Mucosa of rectum (tissue), 2 donors: ENCODE measurements around the gene GATAD2B.
A peak's percentile ranks its signal among the peaks of the same experiment; 100 is the strongest.

ENCODE experiments used
- H3K27ac ChIP-seq, 2 donors: one replicate each; pipeline ENCODE4 v1.7.0; 2013; ENCODE audit warnings: inconsistent platforms in 2 of 2, low read depth in 2 of 2, low read length in 2 of 2
- H3K27me3 ChIP-seq, 2 donors: one replicate each; pipeline ENCODE4 v1.7.0; 2013; ENCODE audit warnings: low read length in 2 of 2; ENCODE audit not compliant: control insufficient read depth in 2 of 2, insufficient read depth in 2 of 2
- H3K36me3 ChIP-seq, 2 donors: one replicate each; pipeline ENCODE4 v1.7.0; 2013; ENCODE audit warnings: low read length in 2 of 2; ENCODE audit not compliant: control insufficient read depth in 2 of 2, insufficient read depth in 2 of 2
- H3K4me1 ChIP-seq, 2 donors: one replicate each; pipeline ENCODE4 v1.7.0; 2013; ENCODE audit warnings: low read length in 2 of 2, mild to moderate bottlenecking in 1 of 2; ENCODE audit not compliant: control insufficient read depth in 2 of 2, insufficient read depth in 2 of 2
- H3K4me3 ChIP-seq, 2 donors: one replicate each; pipeline ENCODE4 v1.7.0; 2013; ENCODE audit warnings: low read length in 2 of 2
- H3K9ac ChIP-seq, 2 donors: one replicate each; pipeline ENCODE4 v1.7.0; 2013; ENCODE audit warnings: low read length in 2 of 2, low read depth in 1 of 2, mild to moderate bottlenecking in 1 of 2
- H3K9me3 ChIP-seq, 2 donors: one replicate each; pipeline ENCODE4 v1.7.0; 2013; ENCODE audit warnings: low read length in 2 of 2; ENCODE audit not compliant: control insufficient read depth in 2 of 2
- donor health status: healthy.
- donor health status: Normal muscosa, but diverticular disease.

GATAD2B gene

GRCh38 chr1:153953859-153954365 is 31.1 kb upstream of the GATAD2B start:
- Histone ChIP-seq H3K27me3 (no peaks in the 10 kb centered on the region), H3K27ac (no peak overlapping the region), H3K9me3 (no peaks in the 10 kb centered on the region), H3K4me3 (no peak overlapping the region), H3K9ac (no peak overlapping the region), H3K36me3 (peaks cover 39 to 50% of the 10 kb centered on the region in 2 donors), H3K4me1 (peaks cover 16 to 23% of the 10 kb centered on the region in 2 donors)

DNA sequence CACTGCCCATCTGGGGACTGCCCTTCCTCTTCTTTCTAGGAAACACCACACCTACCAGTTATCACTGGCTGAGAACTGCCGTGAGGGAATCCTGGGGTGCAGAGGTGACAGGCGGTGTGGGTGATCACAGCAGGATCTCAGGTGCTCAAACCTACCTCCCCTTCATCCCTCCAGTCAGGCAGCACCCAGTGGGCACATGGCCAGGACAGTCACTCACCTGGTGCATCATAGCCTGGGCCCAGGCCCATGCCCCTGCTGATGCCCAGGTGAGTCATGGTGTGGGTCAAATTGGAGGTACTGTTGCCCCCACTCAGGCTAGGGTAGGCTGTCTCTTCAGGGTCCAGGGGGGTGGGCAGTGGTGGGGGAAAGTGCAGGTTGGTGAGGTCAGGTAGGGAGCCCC is 29.0 kb upstream of the GATAD2B start:
- Histone ChIP-seq H3K9ac (no peak overlapping the region), H3K4me3 (no peak overlapping the region), H3K27ac (no peak overlapping the region), H3K4me1 (peaks cover 11 to 14% of the 10 kb centered on the region in 2 donors), H3K9me3 (no peaks in the 10 kb centered on the region), H3K36me3 (peaks cover 49 to 64% of the 10 kb centered on the region in 2 donors), H3K27me3 (no peaks in the 10 kb centered on the region)

DNA sequence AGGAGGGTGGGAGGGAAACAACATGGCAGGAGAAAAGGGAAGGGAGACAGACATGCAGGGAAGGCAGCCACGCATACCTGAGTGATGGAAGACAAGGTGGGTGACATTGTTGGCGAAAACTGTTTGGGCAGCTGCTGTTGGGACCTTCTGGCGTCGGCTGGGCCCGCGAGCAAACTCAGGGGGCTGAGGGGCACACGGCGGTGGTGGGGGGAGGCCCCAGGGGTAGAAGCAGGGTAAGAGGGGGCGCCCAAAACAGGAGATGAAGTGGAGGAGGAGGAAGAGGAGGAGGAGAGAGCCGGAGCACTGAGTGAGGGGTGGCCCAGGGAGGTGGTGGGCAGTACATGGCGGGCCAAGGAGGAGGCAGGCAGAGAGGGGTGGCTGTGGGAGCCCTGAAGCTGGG is 28.4 kb upstream of the GATAD2B start:
- H3K27me3 ChIP-seq, result no peaks in the 10 kb centered on the region
- no peaks in the 10 kb centered on the region for H3K9me3 ChIP-seq
- no peak overlapping the region for H3K9ac ChIP-seq
- no peak overlapping the region for H3K4me3 ChIP-seq
- H3K4me1 ChIP-seq, result peaks cover 10 to 11% of the 10 kb centered on the region in 2 donors
- H3K36me3 ChIP-seq, result peaks cover 49 to 64% of the 10 kb centered on the region in 2 donors
- no peak overlapping the region for H3K27ac ChIP-seq

DNA sequence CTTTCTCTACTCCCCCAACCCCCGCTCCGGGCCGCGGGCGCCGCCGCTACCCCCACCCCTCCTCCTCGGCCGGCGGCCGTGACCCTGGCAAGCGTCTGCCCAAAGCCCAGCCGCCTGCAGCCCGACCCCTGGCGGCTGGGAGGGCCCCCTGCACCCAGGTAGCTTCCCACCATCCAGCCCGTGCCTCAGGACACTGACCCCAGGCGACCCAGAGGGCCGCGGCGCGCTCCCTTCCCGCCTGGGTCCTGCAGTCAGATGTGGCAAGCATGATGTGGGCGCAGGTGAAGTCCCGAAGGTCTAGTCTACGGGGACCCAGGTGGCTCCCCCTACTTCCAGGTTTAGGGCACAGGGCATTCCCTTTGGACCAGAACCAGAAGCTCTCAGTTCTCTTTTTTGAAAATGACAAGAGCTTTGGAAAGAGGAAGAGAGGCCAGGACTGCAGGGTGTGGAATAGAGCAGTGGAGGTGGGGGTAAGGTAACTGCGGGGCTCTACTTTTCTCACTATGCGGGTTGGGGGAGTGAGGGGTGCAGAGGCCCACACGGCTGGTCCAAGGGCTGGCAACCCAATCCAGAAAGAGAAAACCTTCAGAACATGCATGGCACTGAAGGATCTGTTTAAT is 24.0 kb upstream of the GATAD2B start, which contains the start of gene DENND4B:
Gene DENND4B, minus strand, starts transcription at position 97 of the 620 bp plus-strand sequence. CDS start 2,344 bp downstream, outside the sequence.
- peak within 1 kb of the TSS; percentile 89 to 97 for H3K27ac ChIP-seq
- peaks cover 46 to 50% of the 10 kb centered on the region in 2 donors for H3K36me3 ChIP-seq
- no peaks in the 10 kb centered on the region for H3K9me3 ChIP-seq
- H3K4me1 ChIP-seq, result peaks cover 17 to 20% of the 10 kb centered on the region in 2 donors
- no peaks in the 10 kb centered on the region for H3K27me3 ChIP-seq
- H3K4me3 ChIP-seq, result peak within 1 kb of the TSS; percentile 88
- peak within 1 kb of the TSS; percentile 82 to 88 for H3K9ac ChIP-seq

DNA sequence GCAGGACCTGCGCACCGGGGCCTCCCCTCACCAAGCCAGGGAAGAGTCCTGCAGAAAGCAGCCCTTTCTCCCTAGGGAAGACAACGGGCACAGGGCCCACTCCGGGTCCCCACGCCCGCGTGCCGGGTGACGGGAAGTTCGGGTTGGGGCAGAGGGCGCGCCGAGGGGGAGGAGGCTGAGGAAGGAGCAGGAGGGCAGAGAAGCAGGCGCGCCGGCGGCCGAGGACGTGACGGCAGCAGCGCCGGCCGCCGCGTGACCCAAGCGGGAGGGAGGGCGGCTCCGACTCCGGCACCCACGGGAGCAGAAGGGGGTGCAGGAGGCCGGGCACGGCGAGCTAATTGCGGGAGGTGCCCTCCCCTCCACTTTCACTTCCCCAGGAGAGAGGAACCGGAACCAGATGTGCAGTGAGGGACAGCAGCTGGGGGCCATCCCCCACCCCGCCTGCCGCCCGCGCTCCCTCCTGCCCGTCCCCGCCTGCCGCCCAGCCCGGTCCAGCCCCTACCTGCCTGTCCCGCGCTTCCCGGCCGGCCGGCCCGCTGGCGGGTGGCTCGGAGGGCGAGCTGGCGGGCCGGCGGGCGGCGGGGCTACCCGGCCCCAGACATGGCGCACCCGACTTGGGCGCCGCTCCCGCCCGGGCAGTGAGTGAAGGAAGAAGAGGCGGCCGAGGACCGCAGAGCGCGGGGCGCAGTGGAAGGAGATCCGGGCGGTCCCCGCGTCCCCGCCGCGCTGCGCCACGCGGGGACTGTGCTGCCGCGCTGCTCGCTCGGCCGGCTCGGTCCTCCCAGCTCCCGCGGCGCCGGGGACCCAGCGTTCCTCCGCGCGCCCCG is 23.2 kb upstream of the GATAD2B start:
- peaks cover 17 to 20% of the 10 kb centered on the region in 2 donors for H3K4me1 ChIP-seq
- peak overlapping the region; percentile 88 for H3K4me3 ChIP-seq
- no peaks in the 10 kb centered on the region for H3K9me3 ChIP-seq
- H3K36me3 ChIP-seq, result peaks cover 39 to 49% of the 10 kb centered on the region in 2 donors
- H3K9ac ChIP-seq, result peak overlapping the region; percentile 82 to 88
- peak overlapping the region; percentile 89 to 97 for H3K27ac ChIP-seq
- H3K27me3 ChIP-seq, result no peaks in the 10 kb centered on the region

DNA sequence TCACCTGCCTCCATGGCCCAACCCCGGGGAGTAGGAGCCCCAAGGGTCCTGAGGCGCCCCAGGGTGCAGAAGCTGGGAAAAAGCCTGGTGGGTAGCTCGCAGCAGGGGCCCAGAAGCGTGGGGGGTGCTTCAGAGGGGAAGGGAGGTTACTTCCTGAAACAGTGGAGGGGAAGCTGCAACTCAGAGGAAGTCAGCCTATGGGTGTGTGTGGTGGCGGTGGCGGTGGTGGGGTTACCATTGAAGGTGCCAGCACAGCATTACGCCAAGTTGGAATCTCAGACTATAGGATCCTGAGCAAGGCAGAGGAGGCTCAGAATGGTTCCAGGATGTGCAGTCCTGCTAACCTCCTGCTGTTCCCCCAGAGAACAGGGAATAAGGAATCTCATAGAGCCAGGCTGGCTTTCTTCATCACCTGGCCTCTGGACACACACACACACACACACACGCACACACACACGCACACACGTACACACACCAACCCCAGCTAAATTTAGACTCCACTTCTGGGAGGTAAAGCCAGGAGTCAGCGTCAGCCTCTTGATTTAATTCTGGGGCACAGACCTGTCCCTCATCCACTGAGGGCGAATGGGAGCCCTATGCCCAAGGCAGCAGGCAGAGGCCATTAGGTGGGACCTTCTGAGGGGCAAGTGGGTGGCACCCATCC is 22.5 kb upstream of the GATAD2B start:
- Histone ChIP-seq H3K36me3 (peaks cover 38 to 49% of the 10 kb centered on the region in 2 donors), H3K4me1 (peaks cover 17 to 20% of the 10 kb centered on the region in 2 donors), H3K9ac (peak overlapping the region; percentile 82 to 88), H3K9me3 (no peaks in the 10 kb centered on the region), H3K4me3 (peak overlapping the region; percentile 88), H3K27me3 (no peaks in the 10 kb centered on the region), H3K27ac (peak overlapping the region; percentile 89 to 97)

DNA sequence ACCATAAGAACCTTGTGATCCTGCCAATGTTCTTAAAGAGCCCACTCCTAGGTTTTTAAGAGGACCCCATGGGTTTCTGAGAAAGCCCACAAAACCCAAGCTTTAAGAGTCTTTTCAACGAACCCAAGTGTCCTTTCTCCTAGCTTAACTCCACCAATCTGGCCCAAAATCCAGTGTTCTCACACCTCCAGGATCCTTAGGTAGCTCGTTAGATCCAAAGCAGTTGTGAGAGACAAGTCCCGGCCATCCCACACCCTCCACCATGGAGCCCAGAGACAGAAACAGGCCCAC is 22.0 kb upstream of the GATAD2B start:
- peak overlapping the region; percentile 89 to 97 for H3K27ac ChIP-seq
- H3K36me3 ChIP-seq, result peaks cover 34 to 50% of the 10 kb centered on the region in 2 donors
- H3K9ac ChIP-seq, result peak overlapping the region; percentile 82 to 88
- no peaks in the 10 kb centered on the region for H3K27me3 ChIP-seq
- H3K4me1 ChIP-seq, result peaks cover 17 to 20% of the 10 kb centered on the region in 2 donors
- peak overlapping the region; percentile 88 for H3K4me3 ChIP-seq
- H3K9me3 ChIP-seq, result no peaks in the 10 kb centered on the region

GRCh38 chr1:153944005-153944826 is 21.4 kb upstream of the GATAD2B start:
- Histone ChIP-seq H3K27ac (peak overlapping the region; percentile 89 to 97), H3K4me3 (peak overlapping the region in 1 of 2 donors; percentile 88), H3K9ac (peak overlapping the region in 1 of 2 donors; percentile 88)

DNA sequence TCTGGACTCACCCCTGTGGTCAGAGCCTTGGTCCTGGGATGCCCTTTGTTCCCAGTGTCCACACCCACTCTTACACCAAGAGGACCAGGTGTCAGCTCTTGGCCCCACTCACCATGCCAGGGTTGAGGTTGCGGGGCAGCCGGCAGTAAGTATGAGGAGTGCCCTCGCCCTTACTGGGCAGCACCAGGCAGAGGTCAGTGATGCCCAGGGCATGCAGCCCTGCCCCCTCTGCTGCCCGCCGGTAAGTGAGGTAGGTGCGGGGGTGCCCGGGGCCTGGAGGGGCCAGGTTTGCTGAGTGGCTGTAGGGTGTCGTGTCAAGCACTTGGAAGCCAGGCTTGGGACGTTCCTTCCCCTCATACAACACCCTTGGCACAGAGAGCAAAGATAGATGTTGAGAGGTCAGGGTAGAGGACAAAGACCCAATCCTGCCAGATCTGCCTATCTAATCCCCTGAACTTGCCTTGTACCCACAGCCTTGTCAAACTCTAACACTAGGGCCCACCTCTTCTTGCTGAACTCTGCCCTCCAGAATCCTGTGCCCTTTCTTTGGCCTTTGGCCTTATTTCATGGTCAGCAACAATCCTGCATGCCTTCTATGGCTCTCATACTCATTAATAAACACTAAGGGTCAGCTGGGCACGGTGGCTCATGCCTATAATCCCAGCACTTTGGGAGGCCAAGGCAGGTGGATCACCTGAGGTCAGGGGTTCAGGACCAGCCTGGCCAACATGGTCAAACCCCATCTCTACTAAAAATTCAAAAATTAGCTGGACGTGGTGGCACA is 20.2 kb upstream of the GATAD2B start:
- H3K27ac ChIP-seq, result no peak overlapping the region
- H3K9me3 ChIP-seq, result no peaks in the 10 kb centered on the region
- H3K27me3 ChIP-seq, result no peaks in the 10 kb centered on the region
- peaks cover 24 to 44% of the 10 kb centered on the region in 2 donors for H3K36me3 ChIP-seq
- H3K9ac ChIP-seq, result no peak overlapping the region
- H3K4me3 ChIP-seq, result no peak overlapping the region
- peaks cover 17 to 20% of the 10 kb centered on the region in 2 donors for H3K4me1 ChIP-seq

More at GRCh38 chr1:153944005-153944826, 21.4 kb upstream of the GATAD2B start:
- H3K4me1 ChIP-seq, result peaks cover 17 to 20% of the 10 kb centered on the region in 2 donors
- peaks cover 36 to 56% of the 10 kb centered on the region in 2 donors for H3K36me3 ChIP-seq
- H3K27me3 ChIP-seq, result no peaks in the 10 kb centered on the region
- H3K9me3 ChIP-seq, result no peaks in the 10 kb centered on the region
